ENCODE results near the gene VSIG4.
"Not testable (repeated sequence)": the region's sequence is repeated elsewhere in the genome, so short reads cannot be mapped to it uniquely, and the experiment has no call there.

The VSIG4 gene

DNA sequence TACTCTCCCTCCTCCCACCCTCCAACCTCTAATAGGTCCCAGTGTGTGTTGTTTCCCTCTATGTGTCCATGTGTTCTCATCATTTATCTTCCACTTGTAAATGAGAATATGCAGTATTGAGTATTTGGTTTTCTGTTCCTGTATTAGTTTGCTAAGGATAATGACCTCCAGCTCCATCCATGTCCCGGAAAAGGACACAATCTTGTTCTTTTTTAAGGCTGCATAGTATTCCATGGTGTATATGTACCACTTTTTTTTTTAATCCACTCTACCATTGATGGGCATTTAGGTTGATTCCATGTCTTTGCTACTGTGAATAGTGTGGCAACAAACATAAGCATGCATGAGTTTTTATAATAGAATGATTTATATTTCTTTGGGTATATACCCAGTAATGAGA, 62.7 kb downstream of the VSIG4 start:
- DNase-seq (ENCODE audit: low read depth): not testable (repeated sequence)

DNA sequence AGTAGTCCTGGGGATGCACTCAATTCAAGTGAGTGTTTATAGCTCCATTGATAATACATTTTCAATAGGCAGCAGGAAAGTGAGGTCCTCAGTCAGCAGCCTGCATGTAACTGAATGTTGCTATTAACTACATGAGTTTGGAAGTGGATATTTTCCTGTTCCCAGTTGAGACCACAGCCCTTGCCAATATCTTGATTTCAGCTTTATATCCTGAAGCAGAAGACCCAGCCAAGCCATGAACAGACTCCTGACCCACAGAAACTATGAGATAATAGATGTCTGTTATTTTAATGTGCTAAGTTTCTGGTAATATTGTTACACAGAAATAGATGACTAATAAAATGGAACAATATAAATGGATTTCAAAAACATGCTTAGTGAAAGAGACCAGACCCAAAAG, 63.7 kb downstream of the VSIG4 start:
- no peak for DNase-seq (ENCODE audit: low read depth)

DNA sequence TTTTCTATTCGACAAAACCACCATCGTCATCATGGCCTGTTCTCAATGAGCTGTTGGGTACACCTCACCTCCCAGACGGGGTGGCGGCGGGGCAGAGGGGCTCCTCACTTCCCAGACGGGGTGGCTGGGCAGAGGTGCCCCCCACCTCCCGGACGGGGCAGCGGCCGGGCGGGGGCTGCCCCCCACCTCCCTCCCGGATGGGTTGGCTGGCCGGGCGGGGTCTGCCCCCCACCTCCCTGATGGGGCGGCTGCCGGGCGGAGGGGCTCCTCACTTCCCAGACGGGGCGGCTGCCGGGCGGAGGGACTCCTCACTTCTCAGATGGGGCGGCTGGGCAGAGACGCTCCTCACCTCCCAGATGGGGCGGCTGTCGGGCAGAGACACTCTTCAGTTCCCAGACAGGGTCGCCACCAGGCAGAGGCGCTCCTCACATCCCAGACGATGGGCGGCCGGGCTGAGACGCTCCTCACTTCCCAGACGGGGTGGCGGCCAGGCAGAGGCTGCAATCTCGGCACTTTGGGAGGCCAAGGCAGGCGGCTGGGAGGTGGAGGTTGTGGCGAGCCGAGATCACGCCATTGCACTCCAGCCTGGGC, 64.6 kb downstream of the VSIG4 start:
- DNase-seq (ENCODE audit: low read depth): not testable (repeated sequence)

Measured in GM04503 (cell line).